Kidney (tissue), 14 donors: ENCODE measurements around the gene HAVCR1. TPM values are rescaled to one million over a fixed set of nuclear protein-coding genes. Genes with fewer than 3 reads are reported as not detected.
A peak's percentile ranks its signal among the peaks of the same experiment; 100 is the strongest.
"Not testable (repeated sequence)": the region's sequence is repeated elsewhere in the genome, so short reads cannot be mapped to it uniquely, and the experiment has no call there.

ENCODE experiments used
- DNase-seq, 5 donors: peaks; one replicate each; pipeline ENCODE4 v3.0.0-alpha.2; 2013 to 2020
- FAIRE-seq: peaks from 2 replicates; lab custom pipeline; 2012; peaks lifted over from hg19 to GRCh38; lab: Jason Lieb, UNC
- H3K27ac ChIP-seq, 2 donors: one replicate each; pipeline ENCODE4 v1.7.0; 2013; ENCODE audit warnings: low read depth in 2 of 2, low read length in 2 of 2, inconsistent platforms in 1 of 2
- H3K27me3 ChIP-seq: one replicate; pipeline ENCODE4 v1.7.1; 2013; ENCODE audit warnings: low read length, inconsistent platforms; ENCODE audit not compliant: control insufficient read depth, insufficient read depth
- H3K36me3 ChIP-seq, 3 donors: one replicate each; pipeline versions ENCODE4 v1.7.0 to v1.7.1; 2013; ENCODE audit warnings: low read length in 3 of 3, control low read depth in 1 of 3, inconsistent platforms in 1 of 3; ENCODE audit not compliant: insufficient read depth in 3 of 3, control insufficient read depth in 2 of 3
- H3K4me1 ChIP-seq, 3 donors: one replicate each; pipeline versions ENCODE4 v1.7.0 to v1.7.1; 2013; ENCODE audit warnings: low read length in 3 of 3, inconsistent platforms in 1 of 3, low read depth in 1 of 3; ENCODE audit not compliant: control insufficient read depth in 2 of 3, insufficient read depth in 2 of 3
- H3K4me3 ChIP-seq, 3 donors: one replicate each; pipeline versions ENCODE4 v1.7.0 to v1.8.1; 2013; ENCODE audit warnings: low read length in 3 of 3, control low read depth in 1 of 3, inconsistent platforms in 1 of 3
- H3K9ac ChIP-seq, 3 donors: one replicate each; pipeline versions ENCODE4 v1.7.0 to v1.7.1; 2013; ENCODE audit warnings: low read length in 3 of 3, control low read depth in 1 of 3, inconsistent platforms in 1 of 3
- H3K9me3 ChIP-seq, 3 donors: one replicate each; pipeline versions ENCODE4 v1.7.0 to v1.7.1; 2013; ENCODE audit warnings: low read length in 3 of 3, control low read depth in 1 of 3, inconsistent platforms in 1 of 3; ENCODE audit not compliant: control insufficient read depth in 2 of 3, insufficient read depth in 1 of 3
- intact Hi-C: fragments of 100-400 bp; cut with DNase I; formaldehyde crosslinking; loops from one replicate; pipeline ENCODE4 v1.11.1; 2022
- polyA plus RNA-seq: library from polyadenylated mRNA; stranded (reverse); fragments of 350-450 nt; fragmentation: Illumina TruSeq; extraction: RNeasy Lipid Tissue Mini Kit (QIAGEN cat#74804); gene quantifications from one replicate; pipeline ENCODE4 v1.2.3, GENCODE V29; 2014; ENCODE audit warnings: low read depth, low replicate concordance; ENCODE audit not compliant: insufficient read depth
- total RNA-seq: library from RNA; stranded (reverse); fragmentation: NEBNext Ultra II Directional; extraction: Animal tissue kit (Norgen Biotek cat#: 25700); gene quantifications from one replicate; pipeline ENCODE4 v1.2.1, GENCODE V29; 2021
- TF ChIP-seq, protein P1 (sequence below): IDR thresholded peaks from 3 replicates; pipeline ENCODE4 v1.5.1; 2012; ENCODE audit warnings: mild to moderate bottlenecking, moderate library complexity, borderline replicate concordance; ENCODE audit not compliant: insufficient read depth; ENCODE audit errors: extremely low read depth
- donor health status: control.
- donor health status: control.
- donor health status: control.
- donor health status: control.
- donor health status: control.
- donor health status: DM: yes; HTN: yes; CAD: no.
- donor health status: Normal renal cell carcinoma (clear cell type).

Gene HAVCR1
- total and polyA plus RNA-seq, 2 donors from 2014 or later, result 0.65 to 114 TPM

DNA sequence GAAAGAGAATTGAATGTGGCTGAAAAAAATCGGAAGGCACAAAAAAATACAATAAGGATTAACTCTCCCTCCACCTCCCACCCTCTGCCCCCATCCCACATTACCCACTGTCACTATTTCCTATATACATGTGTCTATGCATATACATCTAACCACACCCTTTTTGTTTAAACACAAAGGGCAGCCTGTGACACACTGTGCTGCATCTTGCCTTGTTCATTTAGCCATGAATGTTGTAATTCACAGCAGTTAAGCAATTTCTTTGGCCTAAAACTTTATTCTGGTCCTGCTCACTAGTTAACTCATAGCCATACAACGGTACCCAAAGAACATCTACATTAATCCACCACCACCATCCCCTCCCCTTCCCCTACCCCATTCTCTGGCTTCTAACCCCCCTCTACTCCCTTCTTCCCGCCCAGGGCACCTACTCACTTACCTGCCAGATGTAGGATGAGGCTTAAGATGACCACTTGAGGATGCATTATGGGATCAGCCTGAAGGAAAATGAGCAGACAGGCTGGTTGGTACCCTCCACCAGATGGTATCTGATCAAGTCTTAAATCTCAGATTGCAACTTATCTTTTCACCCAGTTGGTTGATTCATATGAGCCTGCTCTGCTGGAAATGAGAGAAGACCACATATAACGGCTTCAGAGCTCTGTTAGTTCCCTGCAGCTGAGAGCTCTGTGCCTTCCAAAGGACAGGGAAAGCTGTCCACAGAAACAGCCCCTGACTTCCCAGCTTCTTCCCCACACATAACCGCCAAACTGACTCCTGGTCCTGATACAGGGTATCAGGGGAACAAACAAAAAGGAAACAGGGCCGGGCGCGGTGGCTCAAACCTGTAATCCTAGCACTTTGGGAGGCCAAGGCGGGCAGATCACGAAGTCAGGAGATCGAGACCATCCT, 1.2 kb downstream of the HAVCR1 start:
- intact Hi-C loops, result no loop called here
- no peaks in the 10 kb centered on the region for H3K27me3 ChIP-seq
- H3K4me1 ChIP-seq, result peaks cover 0 to 11% (median 5%) of the 10 kb centered on the region in 3 donors
- no peak overlapping the region for H3K9ac ChIP-seq
- peak overlapping the region in 2 of 3 donors; percentile 23 to 28 for H3K4me3 ChIP-seq
- no peaks in the 10 kb centered on the region for H3K9me3 ChIP-seq
- H3K36me3 ChIP-seq, result no peaks in the 10 kb centered on the region
- DNase-seq, result no peak
- H3K27ac ChIP-seq, result peak overlapping the region; percentile 72 to 74
- no peak for FAIRE-seq
- TF ChIP-seq, protein P1, sequence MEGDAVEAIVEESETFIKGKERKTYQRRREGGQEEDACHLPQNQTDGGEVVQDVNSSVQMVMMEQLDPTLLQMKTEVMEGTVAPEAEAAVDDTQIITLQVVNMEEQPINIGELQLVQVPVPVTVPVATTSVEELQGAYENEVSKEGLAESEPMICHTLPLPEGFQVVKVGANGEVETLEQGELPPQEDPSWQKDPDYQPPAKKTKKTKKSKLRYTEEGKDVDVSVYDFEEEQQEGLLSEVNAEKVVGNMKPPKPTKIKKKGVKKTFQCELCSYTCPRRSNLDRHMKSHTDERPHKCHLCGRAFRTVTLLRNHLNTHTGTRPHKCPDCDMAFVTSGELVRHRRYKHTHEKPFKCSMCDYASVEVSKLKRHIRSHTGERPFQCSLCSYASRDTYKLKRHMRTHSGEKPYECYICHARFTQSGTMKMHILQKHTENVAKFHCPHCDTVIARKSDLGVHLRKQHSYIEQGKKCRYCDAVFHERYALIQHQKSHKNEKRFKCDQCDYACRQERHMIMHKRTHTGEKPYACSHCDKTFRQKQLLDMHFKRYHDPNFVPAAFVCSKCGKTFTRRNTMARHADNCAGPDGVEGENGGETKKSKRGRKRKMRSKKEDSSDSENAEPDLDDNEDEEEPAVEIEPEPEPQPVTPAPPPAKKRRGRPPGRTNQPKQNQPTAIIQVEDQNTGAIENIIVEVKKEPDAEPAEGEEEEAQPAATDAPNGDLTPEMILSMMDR, result no peak

- not testable (repeated sequence) for FAIRE-seq, H3K27me3 ChIP-seq
Measured at GRCh38 chr5:157056848-157057247, 2.1 kb downstream of the HAVCR1 start.

DNA sequence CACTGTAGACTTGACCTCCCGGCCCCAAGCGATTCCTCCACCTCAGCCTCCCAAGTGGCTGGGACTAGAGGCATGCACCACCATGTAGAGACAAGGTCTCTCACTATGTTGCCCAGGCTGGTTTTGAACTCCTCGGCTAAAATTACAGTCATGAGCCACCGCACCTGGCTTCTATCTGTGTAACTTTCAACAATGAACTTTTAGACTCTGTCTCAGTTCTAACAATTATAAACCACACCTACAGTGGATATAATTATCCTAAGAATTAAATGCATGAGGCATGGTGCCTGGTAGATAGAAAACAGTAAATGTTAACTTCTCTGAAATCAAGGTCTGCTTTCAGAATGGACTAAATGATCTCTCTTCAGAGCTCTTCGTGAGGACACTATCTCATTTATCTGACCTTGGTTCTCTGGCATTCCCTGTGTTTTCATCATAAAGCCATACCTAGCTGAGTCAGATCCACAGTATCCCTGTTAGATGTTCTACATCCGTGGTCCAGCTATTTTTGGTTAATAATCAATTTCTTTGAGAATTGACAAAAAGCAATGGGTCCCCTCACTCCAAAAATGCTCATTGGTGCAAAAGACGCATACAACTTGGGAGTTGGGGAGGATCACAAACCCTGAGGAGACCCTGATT, 7.2 kb downstream of the HAVCR1 start:
- H3K4me1 ChIP-seq, result peaks cover 0 to 19% (median 0%) of the 10 kb centered on the region in 3 donors
- H3K36me3 ChIP-seq, result no peaks in the 10 kb centered on the region
- TF ChIP-seq, protein P1, result no peak
- H3K4me3 ChIP-seq, result no peak overlapping the region
- no peaks in the 10 kb centered on the region for H3K9me3 ChIP-seq
- peak overlapping the region in 1 of 2 donors; percentile 14 for H3K27ac ChIP-seq
- H3K27me3 ChIP-seq, result no peaks in the 10 kb centered on the region
- FAIRE-seq (no peak), DNase-seq (no peak)
- intact Hi-C loops, result no loop called here
- no peak overlapping the region for H3K9ac ChIP-seq

More at GRCh38 chr5:157056848-157057247, 2.1 kb downstream of the HAVCR1 start:
- DNase-seq, H3K36me3 ChIP-seq, H3K4me3 ChIP-seq, intact Hi-C loops, H3K27ac ChIP-seq, H3K9me3 ChIP-seq, H3K9ac ChIP-seq: not testable (repeated sequence)
- H3K4me1 ChIP-seq, result peaks cover 0 to 11% (median 5%) of the 10 kb centered on the region in 3 donors

DNA sequence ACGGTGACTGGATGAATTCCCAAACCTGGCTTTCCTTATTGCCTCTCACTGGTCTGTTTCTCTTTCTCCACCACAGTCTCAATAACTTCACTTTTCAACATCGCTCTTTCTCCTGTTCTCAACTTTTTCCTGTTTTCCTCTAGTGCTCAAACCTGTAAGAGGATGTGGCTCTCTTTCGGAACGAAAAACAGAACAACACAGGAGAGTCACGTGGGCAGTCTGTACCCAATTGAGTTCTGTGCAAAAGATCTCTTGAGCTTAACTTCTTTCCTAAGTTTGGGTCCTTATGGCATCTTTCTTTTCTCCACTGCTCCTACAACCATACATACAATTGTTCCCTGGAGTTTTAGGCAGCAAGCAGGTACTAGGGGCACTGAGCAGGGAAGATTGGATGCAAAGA, 8.9 kb downstream of the HAVCR1 start:
- no peak overlapping the region for H3K9ac ChIP-seq
- H3K4me3 ChIP-seq, result no peak overlapping the region
- H3K4me1 ChIP-seq, result peaks cover 0 to 19% (median 3%) of the 10 kb centered on the region in 3 donors
- FAIRE-seq (no peak), DNase-seq (no peak)
- H3K27me3 ChIP-seq, result no peaks in the 10 kb centered on the region
- H3K36me3 ChIP-seq, result no peaks in the 10 kb centered on the region
- H3K27ac ChIP-seq, result peak overlapping the region; percentile 14 to 47
- TF ChIP-seq, protein P1, result no peak
- intact Hi-C loops, result no loop called here
- no peaks in the 10 kb centered on the region for H3K9me3 ChIP-seq
